OCI-LY1 (cell line): ENCODE results near the gene LSAMP.

Experiments
- H2AFZ ChIP-seq: fragments of 200-600 bp; sonication (generic), shearing (Covaris generic); 2 replicates; pipeline ENCODE4 v1.6.0; 2014; ENCODE audit warnings: antibody characterized with exemption, mild to moderate bottlenecking, low read length
- H3F3A ChIP-seq: fragments of 200-600 bp; sonication (generic), shearing (Covaris generic); 2 replicates; pipeline ENCODE4 v1.6.0; 2014; ENCODE audit warnings: mild to moderate bottlenecking, antibody characterized with exemption, low read length, moderate library complexity; ENCODE audit not compliant: insufficient read depth
- H3K27ac ChIP-seq: fragments of 200-600 bp; sonication (generic); 2 replicates; pipeline ENCODE4 v1.5.1; 2014; ENCODE audit warnings: low read length, mixed run types, mild to moderate bottlenecking, low read depth; ENCODE audit not compliant: poor library complexity, severe bottlenecking
- H3K27me3 ChIP-seq: fragments of 200-600 bp; sonication (generic); 2 replicates; pipeline ENCODE4 v1.6.0; 2014; ENCODE audit warnings: antibody characterized with exemption, mild to moderate bottlenecking, low read length, moderate library complexity; ENCODE audit not compliant: insufficient read depth
- H3K36me3 ChIP-seq: fragments of 200-600 bp; sonication (generic); 2 replicates; pipeline ENCODE4 v1.6.1; 2014; ENCODE audit warnings: mild to moderate bottlenecking, antibody characterized with exemption, low read length, moderate library complexity, mixed read lengths; ENCODE audit not compliant: insufficient read depth
- H3K4me1 ChIP-seq: fragments of 200-600 bp; sonication (generic); 2 replicates; pipeline ENCODE4 v1.5.1; 2014; ENCODE audit warnings: mild to moderate bottlenecking, low read length, moderate library complexity; ENCODE audit not compliant: insufficient read depth, severe bottlenecking
- H3K4me2 ChIP-seq: fragments of 200-600 bp; sonication (generic), shearing (Covaris generic); 2 replicates; pipeline ENCODE4 v1.6.1; 2014; ENCODE audit warnings: low read length
- H3K4me3 ChIP-seq: fragments of 200-600 bp; sonication (generic); 2 replicates; pipeline ENCODE4 v1.5.1; 2014; ENCODE audit warnings: low read length, low read depth, mild to moderate bottlenecking, mixed read lengths; ENCODE audit not compliant: poor library complexity, severe bottlenecking
- H3K79me2 ChIP-seq: fragments of 200-600 bp; shearing (Covaris generic); 2 replicates; pipeline ENCODE4 v1.6.1; 2016; ENCODE audit warnings: mixed run types, low read length, mixed read lengths; ENCODE audit not compliant: insufficient read depth
- H3K9ac ChIP-seq: fragments of 200-600 bp; sonication (generic), shearing (Covaris generic); 2 replicates; pipeline ENCODE4 v1.6.1; 2014; ENCODE audit warnings: mild to moderate bottlenecking, low read length, mixed read lengths
- H3K9me2 ChIP-seq: fragments of 200-600 bp; sonication (generic), shearing (Covaris generic); 2 replicates; pipeline ENCODE4 v1.6.1; 2014; ENCODE audit warnings: low read depth, mild to moderate bottlenecking, low read length, mixed read lengths
- H3K9me3 ChIP-seq: fragments of 200-600 bp; shearing (Covaris generic); 2 replicates; pipeline ENCODE4 v1.6.1; 2014; ENCODE audit warnings: low read length, mixed read lengths
- H4K20me1 ChIP-seq: fragments of 200-600 bp; sonication (generic), shearing (Covaris generic); 2 replicates; pipeline ENCODE4 v1.6.0; 2016; ENCODE audit warnings: mild to moderate bottlenecking, low read length; ENCODE audit not compliant: insufficient read depth
- CTCF ChIP-seq: fragments of 200-600 bp; sonication (generic), shearing (Covaris generic); IDR thresholded peaks from 2 replicates; pipeline ENCODE4 v1.5.1; 2017; ENCODE audit warnings: mild to moderate bottlenecking, antibody characterized with exemption, low read length, moderate library complexity, mixed read lengths
- EZH2 ChIP-seq: fragments of 200-600 bp; sonication (generic), shearing (Covaris generic); IDR thresholded peaks from 2 replicates; pipeline ENCODE4 v1.8.0; 2017; ENCODE audit warnings: borderline replicate concordance, mixed run types, mild to moderate bottlenecking, antibody characterized with exemption, low read length, moderate library complexity, mixed read lengths

The LSAMP gene

DNA sequence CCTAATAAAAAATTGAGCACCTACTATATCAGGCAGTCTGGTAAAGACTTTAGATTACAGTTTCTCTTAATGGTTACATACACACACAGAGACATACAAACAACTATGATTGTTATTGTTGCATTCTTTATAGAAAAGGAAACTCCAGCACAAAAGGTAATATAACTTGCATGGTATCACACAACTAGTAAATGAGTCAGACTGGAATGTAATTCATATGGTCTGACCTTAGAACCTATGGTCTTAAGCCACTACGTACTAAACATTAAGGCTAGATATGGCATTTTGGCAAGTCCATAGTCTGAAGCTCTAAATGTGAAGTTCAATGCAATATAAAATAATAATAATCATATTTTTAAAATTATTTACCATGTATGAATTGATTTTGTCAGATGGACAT lies 380.6 kb downstream of the LSAMP start:
- Histone ChIP-seq H3K36me3 (no peaks in the 10 kb centered on the region), H3K9me2 (no peaks in the 10 kb centered on the region), H3K27me3 (no peaks in the 10 kb centered on the region), H3K27ac (no peak overlapping the region), H2AFZ (no peak overlapping the region), H3K9me3 (no peaks in the 10 kb centered on the region), H3F3A (no peaks in the 10 kb centered on the region), H3K4me1 (no peaks in the 10 kb centered on the region), H3K9ac (no peak overlapping the region), H3K4me3 (no peak overlapping the region), H4K20me1 (no peaks in the 10 kb centered on the region), H3K79me2 (no peaks in the 10 kb centered on the region), H3K4me2 (no peak overlapping the region)
- TF ChIP-seq CTCF (no peak), EZH2 (no peak)

DNA sequence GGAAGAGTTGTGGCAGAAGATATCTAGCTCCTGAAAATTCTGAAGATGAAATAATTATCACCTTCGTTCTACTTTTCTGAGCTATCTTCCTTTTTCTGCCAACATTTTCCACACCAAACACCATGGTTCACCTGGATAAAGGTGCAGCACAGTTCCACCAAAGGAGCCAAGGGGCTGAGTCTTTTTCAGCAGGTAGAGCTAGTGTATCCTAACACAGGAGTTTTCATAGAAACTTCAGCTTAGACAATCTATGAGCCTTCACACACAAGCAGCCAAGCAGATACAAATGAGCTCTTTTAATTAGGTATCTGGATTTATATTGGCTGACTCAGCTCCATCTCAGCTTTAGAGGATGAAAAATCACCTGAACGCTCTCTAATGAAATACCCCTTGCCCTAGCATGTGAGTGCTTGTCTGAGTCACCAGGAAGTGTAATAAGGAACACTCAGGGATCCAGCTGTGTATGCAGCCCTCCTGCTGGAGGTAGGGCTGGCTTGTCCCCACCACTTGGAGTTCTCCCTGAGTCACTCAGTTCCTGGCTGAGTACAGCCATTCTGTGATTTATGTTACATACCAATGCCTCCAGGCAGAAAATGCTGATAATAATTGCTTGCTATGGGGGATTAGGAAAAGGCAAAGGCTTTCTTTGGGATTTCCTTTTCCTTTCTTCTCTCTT lies 385.7 kb downstream of the LSAMP start:
- TF ChIP-seq CTCF = no peak
- Histone ChIP-seq H3K27me3 (no peaks in the 10 kb centered on the region), H3K79me2 (no peaks in the 10 kb centered on the region), H3K9ac (no peak overlapping the region), H3K27ac (no peak overlapping the region), H3K4me3 (no peak overlapping the region), H3K36me3 (no peaks in the 10 kb centered on the region), H3F3A (no peaks in the 10 kb centered on the region), H3K9me2 (no peaks in the 10 kb centered on the region), H3K4me2 (no peak overlapping the region), H3K9me3 (no peaks in the 10 kb centered on the region), H2AFZ (no peak overlapping the region), H3K4me1 (no peaks in the 10 kb centered on the region), H4K20me1 (no peaks in the 10 kb centered on the region)

GRCh38 chr3:116058844-116059243 lies 386.4 kb downstream of the LSAMP start:
- H2AFZ ChIP-seq = no peak overlapping the region
- H4K20me1 ChIP-seq = no peaks in the 10 kb centered on the region
- TF ChIP-seq EZH2 = no peak
- no peak for TF ChIP-seq CTCF
- H3F3A ChIP-seq = no peaks in the 10 kb centered on the region
- no peaks in the 10 kb centered on the region for H3K36me3 ChIP-seq
- H3K9me3 ChIP-seq = no peaks in the 10 kb centered on the region
- no peaks in the 10 kb centered on the region for H3K27me3 ChIP-seq
- no peaks in the 10 kb centered on the region for H3K79me2 ChIP-seq
- H3K27ac ChIP-seq = no peak overlapping the region
- no peak overlapping the region for H3K4me2 ChIP-seq
- H3K4me3 ChIP-seq = no peak overlapping the region
- no peak overlapping the region for H3K9ac ChIP-seq
- no peaks in the 10 kb centered on the region for H3K4me1 ChIP-seq
- no peaks in the 10 kb centered on the region for H3K9me2 ChIP-seq
